ENCODE measurements around the gene CACNG7.

CACNG7 gene

DNA sequence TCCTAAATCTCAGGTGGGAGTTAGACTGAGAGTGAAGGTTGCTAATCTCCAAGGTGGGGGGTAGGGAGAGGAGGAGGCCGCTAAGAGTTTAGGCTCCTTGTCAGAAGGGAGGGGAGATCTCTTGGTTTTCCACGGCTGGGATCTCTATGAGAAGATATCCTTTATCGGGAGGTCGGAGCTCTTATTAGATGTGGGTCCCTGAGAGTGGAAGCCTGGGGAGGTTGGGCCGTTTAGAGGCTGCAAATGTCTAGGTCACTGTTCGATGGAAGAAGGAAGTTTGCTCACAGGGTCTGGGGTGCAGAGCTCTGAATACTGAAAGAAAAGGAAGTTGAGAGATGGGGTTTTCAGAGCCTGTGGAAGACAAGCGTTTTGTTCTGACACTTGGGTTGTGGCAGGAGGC lies 37.6 kb upstream of the CACNG7 start:
- peak overlapping the region; percentile 97 for H3K27ac ChIP-seq
- peaks cover 48% of the 10 kb centered on the region for H3K36me3 ChIP-seq
- no peaks in the 10 kb centered on the region for H3K9me3 ChIP-seq
- TF ChIP-seq, protein P1, sequence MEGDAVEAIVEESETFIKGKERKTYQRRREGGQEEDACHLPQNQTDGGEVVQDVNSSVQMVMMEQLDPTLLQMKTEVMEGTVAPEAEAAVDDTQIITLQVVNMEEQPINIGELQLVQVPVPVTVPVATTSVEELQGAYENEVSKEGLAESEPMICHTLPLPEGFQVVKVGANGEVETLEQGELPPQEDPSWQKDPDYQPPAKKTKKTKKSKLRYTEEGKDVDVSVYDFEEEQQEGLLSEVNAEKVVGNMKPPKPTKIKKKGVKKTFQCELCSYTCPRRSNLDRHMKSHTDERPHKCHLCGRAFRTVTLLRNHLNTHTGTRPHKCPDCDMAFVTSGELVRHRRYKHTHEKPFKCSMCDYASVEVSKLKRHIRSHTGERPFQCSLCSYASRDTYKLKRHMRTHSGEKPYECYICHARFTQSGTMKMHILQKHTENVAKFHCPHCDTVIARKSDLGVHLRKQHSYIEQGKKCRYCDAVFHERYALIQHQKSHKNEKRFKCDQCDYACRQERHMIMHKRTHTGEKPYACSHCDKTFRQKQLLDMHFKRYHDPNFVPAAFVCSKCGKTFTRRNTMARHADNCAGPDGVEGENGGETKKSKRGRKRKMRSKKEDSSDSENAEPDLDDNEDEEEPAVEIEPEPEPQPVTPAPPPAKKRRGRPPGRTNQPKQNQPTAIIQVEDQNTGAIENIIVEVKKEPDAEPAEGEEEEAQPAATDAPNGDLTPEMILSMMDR (IDR thresholded peaks at IDR 0.05) = no peak
- peaks cover 70% of the 10 kb centered on the region in 2 experiments for H3K4me1 ChIP-seq (ENCODE audit: control insufficient read depth in 1 of 2, insufficient read depth in 1 of 2, low read depth in 1 of 2, low read length in 1 of 2)
- peak overlapping the region; percentile 97 to 100 for H3K4me3 ChIP-seq (ENCODE audit: low read depth in 1 of 2, low read length in 1 of 2)
- H3K27me3 ChIP-seq = no peaks in the 10 kb centered on the region

DNA sequence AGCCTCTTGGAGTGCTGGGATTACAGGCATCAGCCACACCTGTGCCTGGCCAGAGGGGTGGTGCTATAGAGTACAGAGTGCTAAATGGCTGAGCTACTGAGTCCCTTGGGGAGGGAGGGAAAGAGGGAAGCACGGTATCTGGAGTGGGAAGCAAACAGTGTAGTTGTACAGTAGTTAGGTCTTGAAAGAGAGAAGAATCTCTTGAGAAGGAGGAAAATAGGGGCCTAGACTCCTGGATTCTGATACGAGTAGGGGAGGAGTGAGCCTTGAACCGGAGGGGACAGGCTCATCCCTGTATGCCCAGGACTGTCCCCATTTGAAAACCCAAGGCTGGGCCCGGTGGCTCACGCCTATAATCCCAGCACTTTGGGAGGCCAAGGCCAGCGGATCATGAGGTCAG lies 36.3 kb upstream of the CACNG7 start:
- no peaks in the 10 kb centered on the region for H3K9me3 ChIP-seq
- H3K27me3 ChIP-seq = no peaks in the 10 kb centered on the region
- peaks cover 72 to 74% of the 10 kb centered on the region in 2 experiments for H3K4me1 ChIP-seq (ENCODE audit: control insufficient read depth in 1 of 2, insufficient read depth in 1 of 2, low read depth in 1 of 2, low read length in 1 of 2)
- peak overlapping the region; percentile 97 for H3K27ac ChIP-seq
- peaks cover 56% of the 10 kb centered on the region for H3K36me3 ChIP-seq
- TF ChIP-seq, protein P1 (IDR thresholded peaks at IDR 0.05) = no peak
- H3K4me3 ChIP-seq (ENCODE audit: low read depth in 1 of 2, low read length in 1 of 2) = peak overlapping the region; percentile 97 to 100

DNA sequence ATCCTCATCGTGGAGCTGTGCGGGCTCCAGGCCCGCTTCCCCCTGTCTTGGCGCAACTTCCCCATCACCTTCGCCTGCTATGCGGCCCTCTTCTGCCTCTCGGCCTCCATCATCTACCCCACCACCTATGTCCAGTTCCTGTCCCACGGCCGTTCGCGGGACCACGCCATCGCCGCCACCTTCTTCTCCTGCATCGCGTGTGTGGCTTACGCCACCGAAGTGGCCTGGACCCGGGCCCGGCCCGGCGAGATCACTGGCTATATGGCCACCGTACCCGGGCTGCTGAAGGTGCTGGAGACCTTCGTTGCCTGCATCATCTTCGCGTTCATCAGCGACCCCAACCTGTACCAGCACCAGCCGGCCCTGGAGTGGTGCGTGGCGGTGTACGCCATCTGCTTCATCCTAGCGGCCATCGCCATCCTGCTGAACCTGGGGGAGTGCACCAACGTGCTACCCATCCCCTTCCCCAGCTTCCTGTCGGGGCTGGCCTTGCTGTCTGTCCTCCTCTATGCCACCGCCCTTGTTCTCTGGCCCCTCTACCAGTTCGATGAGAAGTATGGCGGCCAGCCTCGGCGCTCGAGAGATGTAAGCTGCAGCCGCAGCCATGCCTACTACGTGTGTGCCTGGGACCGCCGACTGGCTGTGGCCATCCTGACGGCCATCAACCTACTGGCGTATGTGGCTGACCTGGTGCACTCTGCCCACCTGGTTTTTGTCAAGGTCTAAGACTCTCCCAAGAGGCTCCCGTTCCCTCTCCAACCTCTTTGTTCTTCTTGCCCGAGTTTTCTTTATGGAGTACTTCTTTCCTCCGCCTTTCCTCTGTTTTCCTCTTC lies 35.1 kb upstream of the CACNG7 start:
- no peaks in the 10 kb centered on the region for H3K27me3 ChIP-seq
- peak overlapping the region; percentile 97 for H3K27ac ChIP-seq
- H3K4me1 ChIP-seq (ENCODE audit: control insufficient read depth in 1 of 2, insufficient read depth in 1 of 2, low read depth in 1 of 2, low read length in 1 of 2) = peaks cover 77 to 82% of the 10 kb centered on the region in 2 experiments
- no peaks in the 10 kb centered on the region for H3K9me3 ChIP-seq
- H3K36me3 ChIP-seq = peaks cover 56% of the 10 kb centered on the region
- TF ChIP-seq, protein P1 (IDR thresholded peaks at IDR 0.05) = no peak
- peak overlapping the region; percentile 58 to 97 for H3K4me3 ChIP-seq (ENCODE audit: low read depth in 1 of 2, low read length in 1 of 2)

DNA sequence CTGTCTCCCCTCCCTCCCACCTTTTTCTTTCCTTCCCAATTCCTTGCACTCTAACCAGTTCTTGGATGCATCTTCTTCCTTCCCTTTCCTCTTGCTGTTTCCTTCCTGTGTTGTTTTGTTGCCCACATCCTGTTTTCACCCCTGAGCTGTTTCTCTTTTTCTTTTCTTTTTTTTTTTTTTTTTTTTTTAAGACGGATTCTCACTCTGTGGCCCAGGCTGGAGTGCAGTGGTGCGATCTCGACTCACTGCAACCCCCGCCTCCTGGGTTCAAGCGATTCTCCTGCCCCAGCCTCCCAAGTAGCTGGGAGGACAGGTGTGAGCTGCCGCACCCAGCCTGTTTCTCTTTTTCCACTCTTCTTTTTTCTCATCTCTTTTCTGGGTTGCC lies 34.5 kb upstream of the CACNG7 start:
- Histone ChIP-seq H3K4me1 (ENCODE audit: control insufficient read depth in 1 of 2, insufficient read depth in 1 of 2, low read depth in 1 of 2, low read length in 1 of 2) (peaks cover 83 to 87% of the 10 kb centered on the region in 2 experiments), H3K27ac (peak overlapping the region; percentile 97), H3K36me3 (peaks cover 56% of the 10 kb centered on the region), H3K4me3 (ENCODE audit: low read depth in 1 of 2, low read length in 1 of 2) (peak overlapping the region; percentile 58 to 97), H3K9me3 (no peaks in the 10 kb centered on the region), H3K27me3 (no peaks in the 10 kb centered on the region)
- TF ChIP-seq, protein P1 (IDR thresholded peaks at IDR 0.05) = no peak

DNA sequence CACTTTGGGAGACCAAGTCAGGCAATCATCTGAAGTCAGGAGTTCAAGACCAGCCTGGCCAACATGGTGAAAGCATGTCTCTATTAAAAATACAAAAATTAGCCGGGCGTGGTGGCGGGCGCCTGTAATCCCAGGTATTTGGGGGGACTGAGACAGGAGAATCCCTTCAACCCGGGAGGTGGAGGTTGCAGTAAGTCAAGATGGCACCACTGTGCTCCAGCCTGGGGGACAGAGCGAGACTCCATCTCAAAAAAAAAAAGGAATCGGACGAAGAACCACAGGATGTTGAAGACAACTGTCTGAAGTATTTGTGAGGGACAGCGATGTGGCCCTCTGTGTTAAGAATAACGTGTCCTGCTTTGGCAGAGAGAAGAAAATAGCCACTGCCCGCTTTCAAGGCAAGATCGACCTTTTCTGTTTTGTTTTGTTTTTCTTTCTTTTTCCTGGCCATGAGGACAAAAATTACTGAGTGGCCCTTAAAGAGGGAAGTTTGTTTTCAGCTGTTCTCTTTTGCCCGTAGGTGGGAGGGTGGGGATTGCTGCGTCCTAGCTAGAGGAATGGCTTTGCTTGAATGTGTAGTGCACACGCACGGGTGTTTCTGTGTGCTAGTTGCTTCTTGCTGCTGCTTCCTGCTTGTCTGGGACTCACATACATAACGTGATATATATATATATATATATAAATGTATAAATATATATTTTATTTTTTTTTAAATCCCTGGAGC lies 33.3 kb upstream of the CACNG7 start:
- Histone ChIP-seq H3K36me3 (peaks cover 53% of the 10 kb centered on the region), H3K9me3 (no peaks in the 10 kb centered on the region), H3K4me1 (ENCODE audit: control insufficient read depth in 1 of 2, insufficient read depth in 1 of 2, low read depth in 1 of 2, low read length in 1 of 2) (peaks cover 87 to 90% of the 10 kb centered on the region in 2 experiments), H3K4me3 (ENCODE audit: low read depth in 1 of 2, low read length in 1 of 2) (peak overlapping the region; percentile 58 to 97), H3K27me3 (peaks cover 2% of the 10 kb centered on the region), H3K27ac (peak overlapping the region; percentile 97)
- TF ChIP-seq, protein P1 (IDR thresholded peaks at IDR 0.05) = no peak

All from neutrophil (primary cell).